OCI-LY7 (cell line): ENCODE results near the gene QSOX1.

Experiments used
- CTCF ChIP-seq: fragments of 200-600 bp; sonication (generic); conservative IDR thresholded peaks from 2 replicates; pipeline ENCODE4 v1.5.1; 2014; ENCODE audit warnings: mild to moderate bottlenecking, antibody characterized with exemption, low read length, moderate library complexity, mixed read lengths
- EZH2phosphoT487 ChIP-seq: fragments of 200-600 bp; sonication (generic); IDR thresholded peaks from 2 replicates; pipeline ENCODE4 v1.6.1; 2018; ENCODE audit warnings: low read depth, borderline replicate concordance, mild to moderate bottlenecking, mixed run types, antibody characterized with exemption, low read length, moderate library complexity, mixed read lengths

- TF ChIP-seq CTCF: no peak
- TF ChIP-seq EZH2phosphoT487: no peak
Measured at GRCh38 chr1:180192172-180192571, 37.5 kb downstream of the QSOX1 start.
